MCF 10A (cell line): ENCODE data around the gene IL17RA. TPM values are rescaled to one million over a fixed set of nuclear protein-coding genes. Genes with fewer than 3 reads are reported as not detected.
A peak's percentile ranks its signal among the peaks of the same experiment; 100 is the strongest.

Experiments used
- BruUV-seq: library from RNA; stranded (reverse); fragments of 400-500 nt; replicated peaks from 2 replicates; lab custom pipeline; 2021; lab: Mats Ljungman, UMichigan
- CTCF ChIA-PET: fragments of 300-600 bp; sonication (Branson Sonifier 250); formaldehyde crosslinking; extraction: SDS; loops from one replicate; lab custom pipeline; 2021; ENCODE audit warnings: antibody characterized with exemption, inconsistent platforms; lab: Yijun Ruan, JAX
- POLR2A ChIA-PET: fragments of 300-600, 350-650 bp; sonication (Branson Sonifier 250); formaldehyde crosslinking; extraction: SDS; loops from one replicate; lab custom pipeline; 2020; ENCODE audit warnings: antibody characterized with exemption, inconsistent platforms; lab: Yijun Ruan, JAX
- DNase-seq: peaks from one replicate; pipeline ENCODE4 v3.0.0-alpha.2; 2018; ENCODE audit not compliant: unreplicated experiment
- H3K27ac Mint-ChIP-seq: one replicate; pipeline ENCODE4 v1.8.0; 2022; ENCODE audit warnings: mild to moderate bottlenecking, low read depth, mixed read lengths; ENCODE audit not compliant: unreplicated experiment
- H3K27me3 Mint-ChIP-seq: one replicate; pipeline ENCODE4 v1.8.0; 2022; ENCODE audit warnings: mixed read lengths; ENCODE audit not compliant: insufficient read depth, unreplicated experiment
- H3K36me3 Mint-ChIP-seq: one replicate; pipeline ENCODE4 v1.8.0; 2022; ENCODE audit warnings: mild to moderate bottlenecking, moderate library complexity, mixed read lengths; ENCODE audit not compliant: insufficient read depth, unreplicated experiment
- H3K4me1 Mint-ChIP-seq: one replicate; pipeline ENCODE4 v1.8.0; 2022; ENCODE audit warnings: mixed read lengths; ENCODE audit not compliant: insufficient read depth, unreplicated experiment
- H3K4me3 Mint-ChIP-seq: one replicate; pipeline ENCODE4 v1.8.0; 2022; ENCODE audit warnings: mild to moderate bottlenecking, moderate library complexity, mixed read lengths; ENCODE audit not compliant: unreplicated experiment
- H3K9me3 Mint-ChIP-seq: one replicate; pipeline ENCODE4 v1.8.0; 2022; ENCODE audit warnings: mixed read lengths; ENCODE audit not compliant: unreplicated experiment
- CTCF ChIP-seq: fragments of 200-600 bp; IDR thresholded peaks from one replicate; pipeline ENCODE4 v1.8.0; 2022; ENCODE audit warnings: antibody characterized with exemption, mild to moderate bottlenecking; ENCODE audit not compliant: unreplicated experiment
- intact Hi-C: fragments of 100-400 bp; cut with micrococcal nuclease; formaldehyde crosslinking; loops from 2 replicates; pipeline ENCODE4 v1.14.1; 2022
- total RNA-seq: library from RNA; stranded (reverse); gene quantifications from 2 replicates; pipeline ENCODE4 v1.2.3, GENCODE V29; 2022

Gene IL17RA
- total RNA-seq, 1 experiment from 2014 or later = 11.5 TPM

DNA sequence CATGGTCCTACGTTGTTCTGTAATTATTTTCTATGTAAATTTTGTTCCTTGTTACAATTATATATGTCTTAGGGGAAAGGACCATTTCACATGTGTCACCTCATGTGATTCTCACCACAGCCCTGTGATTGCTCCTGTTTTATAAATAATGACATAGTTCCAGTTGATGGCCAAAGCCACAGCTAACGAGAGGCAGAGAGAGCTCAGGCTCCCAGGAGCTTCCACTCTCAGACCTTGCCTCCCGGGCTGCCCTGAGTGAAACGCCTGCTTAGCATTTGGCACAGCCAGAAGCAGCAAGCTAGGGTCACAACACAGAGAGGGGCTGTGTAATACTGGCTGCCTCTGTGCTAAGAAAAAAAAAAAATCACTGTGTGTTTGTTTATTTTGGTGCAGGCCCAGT lies 30.4 kb downstream of the IL17RA start:
- ChIA-PET POLR2A (interaction anchor here (0.6 kb wide), 1 partner anchor 697 kb away, joined by 3 read pairs; no protein-coding TSS in a partner anchor), CTCF (interaction anchor here (0.6 to 1.1 kb wide), 5 partner anchors 17 to 305 kb away, joined by 3 to 5 read pairs (median 3); no protein-coding TSS in a partner anchor)
- no peak overlapping the region for H3K27ac Mint-ChIP-seq
- no TSS peak for BruUV-seq
- no peaks in the 10 kb centered on the region for H3K9me3 Mint-ChIP-seq
- H3K4me3 Mint-ChIP-seq = no peak overlapping the region
- H3K4me1 Mint-ChIP-seq = no peaks in the 10 kb centered on the region
- H3K27me3 Mint-ChIP-seq = peaks cover 11% of the 10 kb centered on the region
- DNase-seq = no peak
- intact Hi-C loops = no loop called here
- H3K36me3 Mint-ChIP-seq = peaks cover 5% of the 10 kb centered on the region
- TF ChIP-seq CTCF = no peak

- H3K9me3 Mint-ChIP-seq = no peaks in the 10 kb centered on the region
- ChIA-PET POLR2A (interaction anchor here (0.6 to 2.0 kb wide), 4 partner anchors 11 to 696 kb away, joined by 3 to 6 read pairs (median 3); no protein-coding TSS in a partner anchor), CTCF (interaction anchor here (0.6 kb wide), 1 partner anchor 306 kb away, joined by 5 read pairs; no protein-coding TSS in a partner anchor)
- no TSS peak for BruUV-seq
- H3K36me3 Mint-ChIP-seq = peaks cover 5% of the 10 kb centered on the region
- no peak overlapping the region for H3K27ac Mint-ChIP-seq
- no peak overlapping the region for H3K4me3 Mint-ChIP-seq
- intact Hi-C loops = no loop called here
- TF ChIP-seq CTCF = no peak
- DNase-seq = no peak
- H3K4me1 Mint-ChIP-seq = no peaks in the 10 kb centered on the region
- H3K27me3 Mint-ChIP-seq = peaks cover 11% of the 10 kb centered on the region
Measured at GRCh38 chr22:17115945-17116565, 31.3 kb downstream of the IL17RA start.

GRCh38 chr22:17116572-17117330 lies 32.0 kb downstream of the IL17RA start:
- ChIA-PET CTCF (no interaction called here), POLR2A (interaction anchor here (0.6 to 2.0 kb wide), 3 partner anchors 10 to 31 kb away, joined by 3 to 6 read pairs (median 3); no protein-coding TSS in a partner anchor)
- intact Hi-C loops = no loop called here
- Mint-ChIP-seq H3K4me1 (no peaks in the 10 kb centered on the region), H3K36me3 (peaks cover 5% of the 10 kb centered on the region), H3K27me3 (peaks cover 16% of the 10 kb centered on the region), H3K4me3 (no peak overlapping the region), H3K9me3 (no peaks in the 10 kb centered on the region), H3K27ac (peak overlapping the region; percentile 10)
- DNase-seq = no peak
- no TSS peak for BruUV-seq
- no peak for TF ChIP-seq CTCF

GRCh38 chr22:17117400-17117799 lies 32.6 kb downstream of the IL17RA start:
- peaks cover 23% of the 10 kb centered on the region for H3K27me3 Mint-ChIP-seq
- intact Hi-C loops = no loop called here
- H3K36me3 Mint-ChIP-seq = peaks cover 5% of the 10 kb centered on the region
- no peak for DNase-seq
- POLR2A ChIA-PET = interaction anchor here (2.0 kb wide), 1 partner anchor 10 kb away, joined by 6 read pairs; no protein-coding TSS in a partner anchor
- CTCF ChIA-PET = interaction anchor here (2.0 kb wide), 1 partner anchor 385 kb away, joined by 4 read pairs; no protein-coding TSS in a partner anchor
- H3K4me3 Mint-ChIP-seq = no peak overlapping the region
- TF ChIP-seq CTCF = no peak
- H3K4me1 Mint-ChIP-seq = no peaks in the 10 kb centered on the region
- BruUV-seq = no TSS peak
- peak overlapping the region; percentile 10 for H3K27ac Mint-ChIP-seq
- H3K9me3 Mint-ChIP-seq = no peaks in the 10 kb centered on the region
